Measurements from ENCODE around the gene IRF2BP2.

IRF2BP2 gene

DNA sequence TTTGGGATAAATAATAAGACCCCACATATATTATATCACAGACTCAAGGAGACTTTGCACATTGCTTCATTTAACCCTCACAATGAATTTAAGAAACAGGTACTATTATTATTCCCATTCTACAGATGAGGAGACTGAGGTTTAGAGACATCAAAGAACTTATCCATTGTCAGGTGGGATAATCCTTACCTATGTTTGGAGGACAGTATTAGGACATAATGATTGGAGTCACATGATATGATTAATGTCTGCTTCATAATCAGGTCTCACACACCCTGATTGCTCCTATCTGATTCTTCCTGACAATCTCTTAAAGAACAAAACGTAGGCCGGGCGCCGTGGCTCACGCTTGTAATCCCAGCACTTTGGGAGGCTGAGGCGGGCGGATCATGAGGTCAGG, 16.9 kb downstream of the IRF2BP2 start:
- no peak for TF ChIP-seq CTCF (conservative IDR thresholded peaks at IDR 0.05; ENCODE audit: low read depth)
- POLR2A ChIA-PET (ENCODE audit: low non-redundant PET) = no interaction called here
- DNase-seq (ENCODE audit: low spot score) = no peak
- CTCF ChIA-PET = no interaction called here
- no peak overlapping the region for H3K27ac ChIP-seq

DNA sequence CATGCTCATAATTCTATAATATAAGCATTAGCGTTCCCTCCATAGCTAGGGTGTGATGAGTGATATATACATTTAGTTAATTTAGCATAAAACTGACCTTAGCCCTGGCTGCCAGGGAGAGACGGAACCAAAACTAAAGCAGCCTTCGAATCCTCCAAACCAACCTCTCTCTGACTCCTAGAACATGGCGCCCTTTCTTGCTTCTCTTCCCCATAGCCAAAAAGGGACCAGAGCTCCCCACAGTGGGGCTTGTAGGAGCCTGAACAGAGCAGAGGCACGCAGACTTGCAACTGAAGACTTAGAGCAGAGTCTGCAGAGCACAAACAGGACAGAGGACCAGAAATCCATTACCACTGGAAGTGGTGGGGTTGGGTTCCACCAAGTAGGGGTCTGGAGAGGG, 17.7 kb downstream of the IRF2BP2 start:
- ChIA-PET POLR2A (ENCODE audit: low non-redundant PET) (no interaction called here), CTCF (interaction anchor here (1.0 to 1.3 kb wide), 2 partner anchors 93 to 492 kb away, joined by 3 to 4 read pairs; no protein-coding TSS in a partner anchor)
- DNase-seq (ENCODE audit: low spot score) = no peak
- no peak overlapping the region for H3K27ac ChIP-seq
- no peak for TF ChIP-seq CTCF (conservative IDR thresholded peaks at IDR 0.05; ENCODE audit: low read depth)

DNA sequence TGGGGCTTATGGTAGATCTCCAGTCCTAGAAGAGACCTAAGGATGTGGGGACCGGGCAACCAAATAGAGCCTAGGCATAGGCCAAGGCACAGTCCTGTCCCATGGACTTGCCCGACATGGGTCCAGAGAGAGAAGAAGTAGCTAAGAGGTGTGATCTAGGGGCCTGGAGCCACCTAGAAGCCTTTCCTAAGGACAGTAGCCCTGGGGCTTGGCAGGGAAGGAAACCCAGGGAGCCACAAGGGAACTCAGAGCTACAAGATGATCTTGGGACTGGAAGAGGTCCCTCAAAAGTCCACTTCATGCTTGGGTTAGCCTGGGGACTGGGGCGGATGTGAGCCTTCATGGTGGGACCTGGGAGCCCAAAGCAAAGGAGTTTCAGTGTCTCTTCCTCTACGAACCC, 18.8 kb downstream of the IRF2BP2 start:
- ChIA-PET POLR2A (ENCODE audit: low non-redundant PET) (no interaction called here), CTCF (interaction anchor here (0.6 kb wide), 1 partner anchor 78 kb away, joined by 3 read pairs; no protein-coding TSS in a partner anchor)
- no peak for TF ChIP-seq CTCF (conservative IDR thresholded peaks at IDR 0.05; ENCODE audit: low read depth)
- no peak for DNase-seq (ENCODE audit: low spot score)
- no peak overlapping the region for H3K27ac ChIP-seq

DNA sequence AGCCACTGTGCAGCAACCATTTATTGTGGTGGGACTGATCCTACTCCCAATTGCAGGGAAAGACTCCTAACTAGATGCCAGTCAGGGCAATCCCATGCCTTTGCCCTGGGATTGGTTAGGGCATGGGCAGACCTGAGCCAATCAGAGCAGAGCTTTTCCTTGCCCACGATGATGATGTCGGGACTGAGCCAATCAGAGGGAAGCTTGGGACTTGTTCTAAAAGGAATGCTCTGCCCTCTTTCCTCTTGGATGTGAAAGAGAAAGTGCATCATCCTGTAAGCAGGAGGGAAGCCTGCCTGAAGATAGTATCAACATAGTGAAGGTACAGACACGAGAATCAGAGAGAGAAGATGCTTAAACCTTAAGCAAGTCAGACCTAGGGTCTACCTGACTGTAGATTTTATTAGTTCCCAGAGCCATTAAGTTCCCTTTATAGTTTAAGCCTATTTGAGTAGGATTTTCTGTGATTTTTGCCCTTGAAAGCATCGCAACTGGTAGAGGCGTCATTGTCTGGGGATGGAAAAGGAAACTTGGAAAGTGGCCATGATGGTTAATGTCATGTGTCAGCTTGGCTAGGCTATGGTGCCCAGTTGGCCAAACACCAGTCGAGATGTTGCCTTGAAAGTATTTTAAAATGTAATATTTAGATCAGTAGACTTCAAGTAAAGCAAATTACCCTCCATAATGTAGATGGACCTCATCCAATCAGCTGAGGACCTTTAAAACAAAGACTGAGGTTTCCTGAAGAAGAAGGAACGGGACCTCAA, 19.9 kb downstream of the IRF2BP2 start:
- ChIA-PET CTCF (interaction anchor here (0.7 to 0.9 kb wide), 2 partner anchors 91 to 103 kb away, joined by 4 read pairs; no protein-coding TSS in a partner anchor), POLR2A (ENCODE audit: low non-redundant PET) (no interaction called here)
- no peak for TF ChIP-seq CTCF (conservative IDR thresholded peaks at IDR 0.05; ENCODE audit: low read depth)
- DNase-seq (ENCODE audit: low spot score) = peak; percentile 58
- H3K27ac ChIP-seq = peak overlapping the region; percentile 94

GRCh38 chr1:234589064-234589800, 20.7 kb downstream of the IRF2BP2 start:
- peak overlapping the region; percentile 94 for H3K27ac ChIP-seq
- TF ChIP-seq CTCF (conservative IDR thresholded peaks at IDR 0.05; ENCODE audit: low read depth) = no peak
- ChIA-PET CTCF (interaction anchor here (0.6 to 0.9 kb wide), 4 partner anchors 90 to 915 kb away, joined by 3 to 4 read pairs (median 4); partner anchors contain the start of gene B3GALNT2), POLR2A (ENCODE audit: low non-redundant PET) (no interaction called here)
- DNase-seq (ENCODE audit: low spot score) = no peak

DNA sequence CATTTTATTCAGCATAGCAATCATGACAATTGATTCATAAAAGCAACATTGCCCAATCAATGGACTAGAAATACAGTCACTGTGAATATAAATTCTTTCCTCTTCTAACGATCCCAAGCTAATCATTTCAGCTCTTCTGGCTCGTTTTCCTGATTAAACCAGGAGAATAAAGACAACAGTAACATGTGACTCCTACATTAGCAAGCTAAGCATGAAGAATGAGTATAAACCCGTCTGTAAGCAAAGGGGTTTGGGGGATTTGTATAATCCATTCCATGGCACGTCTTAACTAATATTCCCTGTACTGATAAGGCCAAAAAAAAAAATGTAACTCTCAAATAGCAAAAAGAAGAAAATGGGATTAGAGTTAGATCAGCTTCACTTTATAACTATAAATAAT, 21.6 kb downstream of the IRF2BP2 start:
- ChIA-PET POLR2A (ENCODE audit: low non-redundant PET) (no interaction called here), CTCF (interaction anchor here (0.6 kb wide), 1 partner anchor 839 kb away, joined by 4 read pairs; no protein-coding TSS in a partner anchor)
- no peak for DNase-seq (ENCODE audit: low spot score)

More for the DNA sequence above, 21.6 kb downstream of the IRF2BP2 start:
- no peak for TF ChIP-seq CTCF (conservative IDR thresholded peaks at IDR 0.05; ENCODE audit: low read depth)
- no peak overlapping the region for H3K27ac ChIP-seq

Measured in RWPE1 (cell line).